Hematopoietic multipotent progenitor cell treated with erythropoietin and hydrocortisone succinate and interleukin-3 and kit ligand, for 15 days (in vitro differentiated cells): Measurements from ENCODE around the gene DNAI1.

Experiments
- DNase-seq: peaks from one replicate; pipeline ENCODE4 v3.0.0-alpha.2; 2015; ENCODE audit warnings: low spot score

DNAI1 gene

GRCh38 chr9:34491596-34491995 lies 33.0 kb downstream of the DNAI1 start:
- no peak for DNase-seq

GRCh38 chr9:34492051-34492450 lies 33.4 kb downstream of the DNAI1 start:
- no peak for DNase-seq

- peak; percentile 11 for DNase-seq
These were observed 35.4 kb downstream of the DNAI1 start for GRCh38 chr9:34493972-34494535.

GRCh38 chr9:34496149-34496712 lies 37.6 kb downstream of the DNAI1 start:
- DNase-seq, result no peak

- no peak for DNase-seq
These were observed 39.9 kb downstream of the DNAI1 start for GRCh38 chr9:34498553-34498952.

GRCh38 chr9:34499076-34499475 lies 40.5 kb downstream of the DNAI1 start:
- no peak for DNase-seq

GRCh38 chr9:34500623-34501267 lies 42.1 kb downstream of the DNAI1 start:
- DNase-seq, result peak; percentile 69

GRCh38 chr9:34501372-34501771 lies 42.8 kb downstream of the DNAI1 start:
- DNase-seq, result no peak

GRCh38 chr9:34501889-34502425 lies 43.4 kb downstream of the DNAI1 start:
- no peak for DNase-seq

GRCh38 chr9:34502471-34502870 lies 43.9 kb downstream of the DNAI1 start:
- no peak for DNase-seq

- no peak for DNase-seq
These were observed 44.3 kb downstream of the DNAI1 start for GRCh38 chr9:34502891-34503290.

- no peak for DNase-seq
These were observed 44.8 kb downstream of the DNAI1 start for GRCh38 chr9:34503406-34503805.

- DNase-seq, result no peak
These were observed 46.9 kb downstream of the DNAI1 start for GRCh38 chr9:34505370-34506120.

GRCh38 chr9:34506623-34507022 lies 48.0 kb downstream of the DNAI1 start:
- no peak for DNase-seq

- no peak for DNase-seq
These were observed 49.0 kb downstream of the DNAI1 start for GRCh38 chr9:34507556-34507955.

GRCh38 chr9:34507966-34508365 lies 49.4 kb downstream of the DNAI1 start:
- DNase-seq, result no peak

GRCh38 chr9:34508463-34508862 lies 49.9 kb downstream of the DNAI1 start:
- DNase-seq, result no peak

GRCh38 chr9:34508951-34509350 lies 50.3 kb downstream of the DNAI1 start:
- no peak for DNase-seq

- DNase-seq, result no peak
These were observed 52.2 kb downstream of the DNAI1 start for GRCh38 chr9:34510497-34511468.

GRCh38 chr9:34512131-34513078 lies 53.8 kb downstream of the DNAI1 start:
- DNase-seq, result no peak
